NB4 (cell line): ENCODE measurements around the gene HENMT1.

Experiments used
- CTCF ChIP-seq: IDR thresholded peaks from one replicate; pipeline ENCODE4 v1.5.1; 2012; ENCODE audit warnings: low read depth, low read length
- MAX ChIP-seq: IDR thresholded peaks from 2 replicates; pipeline ENCODE4 v1.6.1; 2011; ENCODE audit warnings: low read depth, low read length
- MYC ChIP-seq: IDR thresholded peaks from 2 replicates; pipeline ENCODE4 v1.6.1; 2011; ENCODE audit warnings: low read depth, low read length
- POLR2A ChIP-seq: IDR thresholded peaks from 2 replicates; pipeline ENCODE4 v1.6.1; 2011; ENCODE audit warnings: mild to moderate bottlenecking; ENCODE audit not compliant: insufficient read length; ENCODE audit errors: extremely low read depth

GRCh38 chr1:108645564-108646184 lies 15.2 kb downstream of the HENMT1 start:
- no peak for TF ChIP-seq CTCF
- TF ChIP-seq POLR2A, result no peak
- no peak for TF ChIP-seq MAX
- no peak for TF ChIP-seq MYC
